ENCODE data around the gene SNORC. TPM values are rescaled to one million over a fixed set of nuclear protein-coding genes. Genes with fewer than 3 reads are reported as not detected.

SNORC gene
- total and polyA plus RNA-seq, 2 of the 4 experiments (the other 2 are of a cell fraction), result under 0.01 to 0.67 TPM

DNA sequence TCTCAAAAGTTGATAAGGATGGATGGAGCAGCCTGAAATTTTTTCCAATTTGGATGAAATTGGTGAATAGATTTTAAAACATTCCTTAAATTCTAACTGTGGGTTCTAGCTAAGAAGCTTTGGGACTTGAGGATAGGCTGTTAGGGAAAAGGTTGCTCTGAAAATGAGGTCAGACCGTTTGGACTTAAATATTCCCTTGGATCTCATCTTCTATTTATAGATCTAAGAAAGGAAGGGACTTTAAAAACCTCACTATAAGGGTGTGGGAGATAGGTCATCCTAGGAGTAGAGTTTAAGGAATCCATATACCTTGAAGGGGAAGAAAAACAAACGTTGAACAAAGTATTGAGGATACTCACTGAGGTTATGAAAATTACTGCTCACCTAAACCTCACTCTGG is 17.4 kb upstream of the SNORC start:
- H3K9ac ChIP-seq (ENCODE audit: low read depth, low read length), result no peak overlapping the region
- no peak overlapping the region for H4K5ac ChIP-seq (ENCODE audit: low read depth, low read length)
- no peak overlapping the region for H3K23ac ChIP-seq (ENCODE audit: low read depth, low read length)
- no peak overlapping the region for H2AFZ ChIP-seq (replicated peaks; ENCODE audit: low read length, poor library complexity)
- no peaks in the 10 kb centered on the region for H3K27me3 ChIP-seq (ENCODE audit: control insufficient read depth, insufficient read depth, low read length)
- no peak overlapping the region for H3K14ac ChIP-seq (replicated peaks; ENCODE audit: low read depth, low read length)
- TF ChIP-seq RAD21 (IDR thresholded peaks at IDR 0.05; ENCODE audit: low read length), result no peak
- no peak for TF ChIP-seq SMC3 (IDR thresholded peaks at IDR 0.05; ENCODE audit: low read depth, low read length)
- no peak for TF ChIP-seq BHLHE40 (IDR thresholded peaks at IDR 0.05; ENCODE audit: low read depth, low read length)
- no peak for TF ChIP-seq USF2 (IDR thresholded peaks at IDR 0.05; ENCODE audit: low read depth, low read length)
- no peak for TF ChIP-seq CHD1 (IDR thresholded peaks at IDR 0.05; ENCODE audit: low read depth, low read length)
- no peak for TF ChIP-seq POLR2A (IDR thresholded peaks at IDR 0.05; ENCODE audit: low read depth, low read length)
- no peak for TF ChIP-seq NFE2L2 (IDR thresholded peaks at IDR 0.05; ENCODE audit: low read depth, low read length)
- no peak for TF ChIP-seq RCOR1 (IDR thresholded peaks at IDR 0.05; ENCODE audit: insufficient replicate concordance, low read length)
- H2BK5ac ChIP-seq (ENCODE audit: low read depth, low read length, poor library complexity, severe bottlenecking), result no peak overlapping the region
- no peak overlapping the region for H3K4me2 ChIP-seq (ENCODE audit: low read depth, low read length)
- no peak overlapping the region for H3K18ac ChIP-seq (ENCODE audit: low read depth, low read length)
- H3K56ac ChIP-seq (ENCODE audit: extremely low read depth, insufficient read depth, low read length), result no peak overlapping the region
- ATAC-seq (ENCODE audit: low read depth) (no peak), DNase-seq (no peak)
- H3K27ac ChIP-seq (ENCODE audit: insufficient read depth, low read length), result no peak overlapping the region
- no peak overlapping the region for H2AK5ac ChIP-seq (ENCODE audit: low read depth, low read length)
- BruUV-seq (replicated peaks), result no TSS peak
- H3K4ac ChIP-seq (ENCODE audit: low read depth, low read length), result no peak overlapping the region
- H4K20me1 ChIP-seq (ENCODE audit: insufficient read depth, low read length), result peaks cover 4% of the 10 kb centered on the region; the same call in 1 of the 2 replicates
- no peak overlapping the region for H2BK15ac ChIP-seq (ENCODE audit: low read depth, low read length)
- CTCF ChIA-PET, result interaction anchor here (0.7 to 1.4 kb wide), 5 partner anchors 9 to 202 kb away, joined by 3 to 4 read pairs (median 3); no protein-coding TSS in a partner anchor
- peaks cover 6% of the 10 kb centered on the region; the same call in 1 of the 2 replicates for H3K9me1 ChIP-seq (ENCODE audit: insufficient read depth, low read length)
- no CpG with 5 or more reads among the region's 2 CpGs for WGBS, 2 experiments (ENCODE audit: extremely low coverage in 2 of 2, insufficient read length in 1 of 2)
- peaks cover 32% of the 10 kb centered on the region for H3K36me3 ChIP-seq (ENCODE audit: control insufficient read depth, insufficient read depth, low read length)
- in situ Hi-C loops (cut with MboI; ENCODE audit: low sequenced_read_pairs) (loop anchor here (5.0 to 10.0 kb wide), 2 partner anchors 202 to 400 kb away; partner anchors contain the start of gene ATG16L1), intact Hi-C loops (cut with micrococcal nuclease) (loop anchor here (1.0 kb wide), 3 partner anchors 177 to 399 kb away; partner anchors contain the start of gene ATG16L1), dilution Hi-C loops (cut with HindIII; ENCODE audit: low sequenced_read_pairs, unreplicated experiment) (no loop called here)
- H3K4me3 ChIP-seq (ENCODE audit: insufficient read depth, low read depth, low read length), result no peak overlapping the region
- H4K91ac ChIP-seq (ENCODE audit: insufficient read depth, low read depth, low read length), result no peak overlapping the region
- H3K79me1 ChIP-seq (ENCODE audit: low read depth in 1 of 2, low read length in 2 of 2), result peaks cover 0 to 12% of the 10 kb centered on the region in 2 experiments; a peak in 2 of 4 replicates
- H4K8ac ChIP-seq (ENCODE audit: low read depth in 2 of 2, low read length in 2 of 2), result no peak overlapping the region
- POLR2A ChIA-PET (ENCODE audit: unreplicated experiment), result no interaction called here
- no peak overlapping the region for H2BK120ac ChIP-seq (ENCODE audit: low read depth, low read length)
- no peak overlapping the region for H2BK20ac ChIP-seq (ENCODE audit: low read depth, low read length)
- H3K4me1 ChIP-seq (ENCODE audit: control insufficient read depth, insufficient read depth, low read length), result peaks cover 8% of the 10 kb centered on the region
- no peak overlapping the region for H2AK9ac ChIP-seq (replicated peaks; ENCODE audit: low read depth, low read length, poor library complexity)
- no peaks in the 10 kb centered on the region for H3K9me3 ChIP-seq (ENCODE audit: control insufficient read depth, insufficient read depth, low read length)
